NB4 (cell line): Measurements from ENCODE around the gene C2orf76.
"Not testable (repeated sequence)": the region's sequence is repeated elsewhere in the genome, so short reads cannot be mapped to it uniquely, and the experiment has no call there.

Source experiments
- DNase-seq: peaks from one replicate; pipeline ENCODE4 v3.0.0; 2010; ENCODE audit warnings: low read depth
- H3K4me3 ChIP-seq: one replicate; pipeline ENCODE4 v1.5.1; 2011; ENCODE audit warnings: mild to moderate bottlenecking, low read depth, low read length, moderate library complexity
- CTCF ChIP-seq: IDR thresholded peaks from one replicate; pipeline ENCODE4 v1.5.1; 2012; ENCODE audit warnings: low read depth, low read length
- MYC ChIP-seq: IDR thresholded peaks from 2 replicates; pipeline ENCODE4 v1.6.1; 2011; ENCODE audit warnings: low read depth, low read length
- POLR2A ChIP-seq: IDR thresholded peaks from 2 replicates; pipeline ENCODE4 v1.6.1; 2011; ENCODE audit warnings: mild to moderate bottlenecking; ENCODE audit not compliant: insufficient read length; ENCODE audit errors: extremely low read depth
- TF ChIP-seq, protein P1 (sequence below): IDR thresholded peaks from 2 replicates; pipeline ENCODE4 v1.6.1; 2011; ENCODE audit warnings: low read depth, low read length

C2orf76 gene

DNA sequence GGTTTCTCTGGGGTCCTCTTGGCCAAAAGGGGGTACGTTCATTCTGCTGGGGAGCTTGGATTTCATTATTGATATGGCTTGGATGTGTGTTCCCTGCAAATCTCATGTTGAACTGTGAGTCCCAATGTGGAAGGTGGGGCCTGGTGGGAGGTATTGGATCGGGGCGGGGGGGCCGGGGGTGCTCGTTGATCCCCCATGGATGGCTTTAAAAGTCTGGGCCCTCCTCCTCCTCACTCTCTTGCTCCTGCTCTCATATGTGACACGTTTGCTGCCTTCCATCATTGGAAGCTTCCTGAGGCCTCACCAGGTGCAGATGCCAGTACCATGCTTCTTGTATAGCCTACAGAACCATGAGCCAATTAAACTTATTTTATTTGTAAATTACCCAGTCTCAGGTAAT is 11.9 kb upstream of the C2orf76 start:
- DNase-seq: no peak
- H3K4me3 ChIP-seq: no peak overlapping the region
- TF ChIP-seq, protein P1, sequence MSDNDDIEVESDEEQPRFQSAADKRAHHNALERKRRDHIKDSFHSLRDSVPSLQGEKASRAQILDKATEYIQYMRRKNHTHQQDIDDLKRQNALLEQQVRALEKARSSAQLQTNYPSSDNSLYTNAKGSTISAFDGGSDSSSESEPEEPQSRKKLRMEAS: no peak
- TF ChIP-seq CTCF (no peak), MYC (no peak), POLR2A (no peak)

GRCh38 chr2:119377993-119378345 is 11.3 kb upstream of the C2orf76 start:
- TF ChIP-seq MYC: no peak
- TF ChIP-seq, protein P1: no peak
- no peak for TF ChIP-seq CTCF
- TF ChIP-seq POLR2A: no peak
- no peak overlapping the region for H3K4me3 ChIP-seq
- DNase-seq: no peak

DNA sequence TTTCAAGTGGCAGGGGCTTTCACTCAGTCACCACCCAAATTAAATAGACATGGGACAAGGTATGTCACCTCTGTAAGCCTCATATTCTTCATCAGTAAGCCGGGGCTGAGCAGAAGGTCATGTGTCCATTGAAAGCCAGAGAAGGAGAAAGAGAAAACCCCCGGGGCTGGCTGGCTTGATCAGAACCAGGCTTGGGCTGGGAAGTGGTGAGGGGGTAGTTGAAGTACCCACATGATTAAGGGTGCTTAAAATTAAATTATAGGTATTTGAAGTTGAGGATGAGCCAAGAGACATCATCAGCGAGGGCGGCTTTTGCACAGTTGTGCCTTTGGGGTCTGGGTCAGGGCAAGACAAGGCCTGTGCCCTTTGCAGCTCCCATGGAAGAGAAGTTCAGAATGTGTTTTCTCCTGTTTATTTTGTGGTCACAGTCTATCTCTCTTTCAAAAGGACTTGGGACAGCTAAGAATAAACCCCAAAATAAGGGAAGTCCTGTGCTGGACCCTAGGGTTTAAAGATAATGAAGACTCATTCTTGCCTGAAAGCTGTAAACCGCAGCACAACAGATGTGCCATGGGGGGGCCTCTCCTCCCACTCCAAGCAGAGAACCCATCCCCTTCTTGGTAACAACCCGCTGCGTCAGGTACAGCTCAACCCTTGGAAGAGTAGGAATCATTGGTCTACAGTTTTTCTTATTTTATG is 10.8 kb upstream of the C2orf76 start:
- no peak overlapping the region for H3K4me3 ChIP-seq
- DNase-seq: peak; percentile 94
- TF ChIP-seq POLR2A: no peak
- TF ChIP-seq, protein P1: no peak
- TF ChIP-seq MYC: no peak
- no peak for TF ChIP-seq CTCF

DNA sequence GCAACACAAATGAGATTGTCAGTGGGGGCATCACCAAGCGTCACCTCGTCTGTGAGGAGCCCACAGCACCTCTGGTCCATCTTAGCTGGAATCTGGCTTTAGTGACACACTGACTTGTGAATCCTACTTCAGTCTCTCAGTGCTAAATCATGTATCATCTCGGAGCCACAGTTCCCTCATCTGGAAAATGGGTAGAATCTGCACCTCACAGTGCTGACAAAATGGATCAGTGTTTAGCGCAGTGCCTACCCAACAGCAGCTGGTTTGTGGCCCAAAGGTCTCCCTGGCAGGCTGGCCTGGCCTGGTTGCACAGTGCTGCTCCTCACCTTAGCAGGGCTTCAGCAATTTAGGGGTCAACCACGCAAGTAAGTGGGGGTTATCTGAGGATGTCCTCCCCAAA is 10.2 kb upstream of the C2orf76 start:
- DNase-seq: no peak
- no peak overlapping the region for H3K4me3 ChIP-seq
- TF ChIP-seq CTCF (no peak), POLR2A (no peak), MYC (no peak)
- TF ChIP-seq, protein P1: no peak

GRCh38 chr2:119376406-119376805 is 9.8 kb upstream of the C2orf76 start:
- not testable (repeated sequence) for H3K4me3 ChIP-seq, DNase-seq

- not testable (repeated sequence) for H3K4me3 ChIP-seq
- DNase-seq: peak; percentile 49
Observed at GRCh38 chr2:119373907-119374745, 7.5 kb upstream of the C2orf76 start.
